GM10248 (cell line): ENCODE data around the gene ZNF133.
"Not testable (repeated sequence)": the region's sequence is repeated elsewhere in the genome, so short reads cannot be mapped to it uniquely, and the experiment has no call there.

Experiments used
- CTCF ChIA-PET: fragments of 300-600 bp; sonication (Branson Sonifier 250); formaldehyde crosslinking; extraction: SDS; loops from one replicate; lab custom pipeline; 2021; ENCODE audit warnings: antibody characterized with exemption; lab: Yijun Ruan, JAX
- POLR2A ChIA-PET: fragments of 350-650 bp; sonication (Branson Sonifier 250); formaldehyde crosslinking; extraction: SDS; loops from one replicate; lab custom pipeline; 2020; ENCODE audit warnings: antibody characterized with exemption; lab: Yijun Ruan, JAX
- DNase-seq: peaks from one replicate; pipeline ENCODE4 v3.0.0; 2012; ENCODE audit errors: extremely low spot score
- TF ChIP-seq, protein P1 (sequence below): IDR thresholded peaks from 2 replicates; pipeline ENCODE4 v1.5.1; 2012; ENCODE audit warnings: mild to moderate bottlenecking, low read depth; ENCODE audit errors: extremely low read depth, missing control alignments, control extremely low read depth

The ZNF133 gene

DNA sequence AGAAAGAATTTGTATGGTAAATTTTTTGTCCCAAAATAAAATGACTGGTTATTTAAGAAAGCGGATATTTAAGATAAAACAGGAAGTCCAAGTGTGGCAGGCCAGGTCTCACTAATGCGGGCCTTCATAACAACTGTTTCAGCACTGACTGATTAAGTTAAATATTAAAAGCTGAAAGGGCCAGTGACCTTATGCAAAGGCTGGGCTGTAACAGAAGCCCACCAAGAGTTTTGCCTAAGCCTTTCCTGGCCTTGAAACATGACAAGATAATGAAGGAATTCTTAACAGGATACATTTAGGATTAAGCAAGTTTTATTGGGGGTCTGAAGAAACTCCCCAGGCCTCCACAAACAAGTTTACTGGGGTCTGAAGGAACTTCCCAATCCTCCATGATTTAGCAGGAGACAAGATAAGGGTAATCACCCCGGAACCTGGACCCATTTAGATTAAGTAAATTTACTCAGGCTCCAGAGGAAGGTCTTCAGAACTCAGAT is 36.3 kb downstream of the ZNF133 start:
- CTCF ChIA-PET, result no interaction called here
- TF ChIP-seq, protein P1, sequence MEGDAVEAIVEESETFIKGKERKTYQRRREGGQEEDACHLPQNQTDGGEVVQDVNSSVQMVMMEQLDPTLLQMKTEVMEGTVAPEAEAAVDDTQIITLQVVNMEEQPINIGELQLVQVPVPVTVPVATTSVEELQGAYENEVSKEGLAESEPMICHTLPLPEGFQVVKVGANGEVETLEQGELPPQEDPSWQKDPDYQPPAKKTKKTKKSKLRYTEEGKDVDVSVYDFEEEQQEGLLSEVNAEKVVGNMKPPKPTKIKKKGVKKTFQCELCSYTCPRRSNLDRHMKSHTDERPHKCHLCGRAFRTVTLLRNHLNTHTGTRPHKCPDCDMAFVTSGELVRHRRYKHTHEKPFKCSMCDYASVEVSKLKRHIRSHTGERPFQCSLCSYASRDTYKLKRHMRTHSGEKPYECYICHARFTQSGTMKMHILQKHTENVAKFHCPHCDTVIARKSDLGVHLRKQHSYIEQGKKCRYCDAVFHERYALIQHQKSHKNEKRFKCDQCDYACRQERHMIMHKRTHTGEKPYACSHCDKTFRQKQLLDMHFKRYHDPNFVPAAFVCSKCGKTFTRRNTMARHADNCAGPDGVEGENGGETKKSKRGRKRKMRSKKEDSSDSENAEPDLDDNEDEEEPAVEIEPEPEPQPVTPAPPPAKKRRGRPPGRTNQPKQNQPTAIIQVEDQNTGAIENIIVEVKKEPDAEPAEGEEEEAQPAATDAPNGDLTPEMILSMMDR, result no peak
- no peak for DNase-seq
- POLR2A ChIA-PET, result no interaction called here

DNA sequence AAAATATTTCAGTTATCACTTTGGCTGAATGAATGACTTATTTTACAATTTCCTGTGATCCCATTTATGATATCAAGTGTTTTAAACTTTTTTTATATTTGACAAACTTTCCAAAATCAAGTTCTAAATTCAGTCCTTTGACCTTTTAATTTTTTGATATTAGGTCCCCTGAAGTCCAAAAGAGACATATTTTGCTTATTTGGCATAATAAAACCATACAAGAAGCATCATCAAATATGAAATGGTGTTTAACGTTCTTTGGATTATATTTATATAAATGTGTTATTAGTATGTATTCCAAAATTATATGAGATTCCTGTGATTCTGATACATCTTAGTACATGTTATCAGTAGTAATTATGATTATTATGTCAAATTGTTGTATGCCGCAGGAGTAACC is 38.7 kb downstream of the ZNF133 start:
- no peak for DNase-seq
- ChIA-PET POLR2A (no interaction called here), CTCF (no interaction called here)
- TF ChIP-seq, protein P1, result no peak

DNA sequence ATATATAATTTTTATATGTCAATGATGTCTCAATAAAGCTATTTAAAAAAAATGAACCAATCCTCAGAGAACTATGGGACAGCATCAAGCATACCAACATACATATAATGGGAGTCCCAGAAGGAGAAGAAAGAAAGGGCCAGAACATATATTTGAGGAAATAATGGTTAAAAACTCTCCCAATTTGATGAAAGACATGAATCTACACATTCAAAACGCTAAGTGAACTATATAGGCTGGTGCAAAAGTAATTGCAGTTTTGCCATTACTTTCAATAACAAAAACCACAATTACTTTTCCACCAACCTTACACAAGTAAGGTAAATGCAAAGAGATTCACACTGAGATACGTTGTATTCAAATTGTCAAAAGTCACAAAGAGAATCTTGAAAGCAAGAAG is 43.4 kb downstream of the ZNF133 start:
- DNase-seq, result no peak
- ChIA-PET CTCF (no interaction called here), POLR2A (no interaction called here)
- TF ChIP-seq, protein P1, result no peak

DNA sequence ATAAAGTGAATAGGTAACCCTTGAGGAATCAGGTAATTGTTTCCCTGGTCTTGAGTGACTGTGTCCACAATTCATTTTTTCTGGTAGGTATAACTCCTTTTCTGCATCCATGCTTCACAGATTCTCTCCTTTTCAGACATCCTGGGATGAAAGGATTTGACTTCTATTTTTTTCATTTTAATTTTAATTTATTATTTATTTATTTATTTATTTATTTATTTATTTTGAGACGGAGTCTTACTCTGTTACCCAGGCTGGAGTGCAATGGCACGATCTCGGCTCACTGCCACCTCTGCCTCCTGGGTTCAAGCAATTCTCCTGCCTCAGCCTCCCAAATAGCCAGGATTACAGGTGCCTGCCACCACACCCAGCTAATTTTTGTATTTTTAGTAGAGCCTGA is 61.4 kb downstream of the ZNF133 start:
- POLR2A ChIA-PET, CTCF ChIA-PET, DNase-seq: not testable (repeated sequence)

DNA sequence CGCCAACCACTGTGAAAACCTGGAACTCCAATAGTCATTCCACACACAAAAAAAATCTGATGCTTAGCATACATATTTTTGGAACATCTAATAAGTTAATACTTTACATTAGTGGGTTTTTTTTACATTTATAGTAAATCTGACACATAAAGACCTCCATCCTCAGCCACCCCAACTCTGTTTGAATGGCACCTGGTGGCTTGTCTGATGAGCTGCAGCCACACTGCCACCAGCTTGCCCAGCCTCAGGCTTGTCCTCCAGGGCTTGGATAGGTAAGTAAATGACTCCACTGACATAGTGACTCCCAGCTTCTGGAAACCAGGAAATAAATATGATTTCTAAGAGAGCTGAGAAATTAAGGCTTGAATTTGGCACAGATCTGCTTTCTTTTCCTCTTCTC is 71.5 kb downstream of the ZNF133 start:
- TF ChIP-seq, protein P1, result no peak
- no peak for DNase-seq
- ChIA-PET POLR2A (no interaction called here), CTCF (no interaction called here)

DNA sequence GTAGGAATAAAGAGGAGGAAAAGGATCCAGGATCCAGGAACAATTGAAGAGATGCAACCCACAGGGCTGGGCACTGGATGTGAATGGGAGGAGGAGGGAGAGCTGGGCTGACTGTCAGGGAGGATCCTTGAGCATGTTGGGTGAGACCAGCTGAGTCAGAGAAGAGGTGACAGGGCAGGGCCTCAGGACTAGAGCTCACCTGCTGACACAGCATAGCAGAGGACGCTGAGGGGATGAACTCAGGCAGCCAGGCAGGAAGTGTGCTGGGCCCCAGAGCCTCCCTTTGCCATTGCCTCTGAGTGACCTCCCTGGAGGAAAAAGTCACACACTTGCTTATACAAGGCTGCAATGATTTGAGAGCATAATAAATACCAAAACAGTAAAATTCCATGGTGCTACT is 72.3 kb downstream of the ZNF133 start:
- ChIA-PET CTCF (no interaction called here), POLR2A (no interaction called here)
- DNase-seq, result no peak
- TF ChIP-seq, protein P1, result no peak

DNA sequence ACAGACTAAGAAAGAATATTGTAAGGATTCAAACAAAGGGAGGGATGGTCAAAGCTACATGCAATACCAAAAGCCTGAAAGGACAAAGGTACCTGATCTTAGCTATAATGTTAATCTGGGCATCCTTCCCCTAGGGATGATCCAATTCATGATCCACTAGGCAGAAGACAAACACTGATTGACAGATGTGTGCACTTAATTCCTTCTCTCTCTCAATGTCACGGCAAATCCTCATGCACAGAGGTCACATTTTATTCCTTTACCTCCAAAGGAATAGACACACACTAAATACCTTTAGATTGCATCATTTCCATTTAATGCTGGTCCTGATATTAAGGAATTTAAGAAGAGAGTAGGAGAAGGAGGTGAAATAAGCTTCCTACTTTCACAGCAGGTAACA is 73.4 kb downstream of the ZNF133 start:
- CTCF ChIA-PET, result no interaction called here
- TF ChIP-seq, protein P1, result no peak
- POLR2A ChIA-PET, result no interaction called here
- no peak for DNase-seq
